PC-3 (cell line): Measurements from ENCODE around the gene TSGA10IP. TPM values are rescaled to one million over a fixed set of nuclear protein-coding genes. Genes with fewer than 3 reads are reported as not detected.
"Not testable (repeated sequence)": the region's sequence is repeated elsewhere in the genome, so short reads cannot be mapped to it uniquely, and the experiment has no call there.

Experiments used
- ATAC-seq: fragments of 200-7000 bp; cut with Tn5 transposase; 2 replicates; pipeline ENCODE4 v1.9.1; 2020; ENCODE audit warnings: mild to moderate bottlenecking, moderate library complexity
- BruUV-seq: library from RNA; stranded (reverse); fragments of 400-500 nt; replicated peaks from 2 replicates; lab custom pipeline; 2021; lab: Mats Ljungman, UMichigan
- CTCF ChIA-PET: fragments of 300-600 bp; sonication (Branson Sonifier 250); formaldehyde crosslinking; loops from one replicate; lab custom pipeline; 2022; ENCODE audit warnings: antibody characterized with exemption; lab: Charles Lee
- POLR2A ChIA-PET: fragments of 300-600 bp; sonication (Branson Sonifier 250); formaldehyde crosslinking; loops from one replicate; lab custom pipeline; 2022; ENCODE audit warnings: antibody characterized with exemption; ENCODE audit not compliant: unreplicated experiment; lab: Charles Lee
- DNase-seq: peaks from one replicate; pipeline ENCODE4 v3.0.0-alpha.2; 2015
- H2AFZ ChIP-seq: fragments of 300-600 bp; sonication (generic); 2 replicates; pipeline ENCODE4 v1.6.0; 2016; ENCODE audit warnings: antibody characterized with exemption, low read length
- H3F3A ChIP-seq: fragments of 300-600 bp; sonication (generic); one replicate; pipeline ENCODE4 v1.6.0; 2017; ENCODE audit warnings: antibody characterized with exemption, low read length, control low read depth, mild to moderate bottlenecking; ENCODE audit not compliant: unreplicated experiment
- H3K27ac ChIP-seq: fragments of 300-600 bp; sonication (generic); 2 replicates; pipeline ENCODE4 v1.5.1; 2016; ENCODE audit warnings: mild to moderate bottlenecking, low read length
- H3K27me3 ChIP-seq: fragments of 300-600 bp; sonication (generic); 2 replicates; pipeline ENCODE4 v1.6.1; 2016; ENCODE audit warnings: low read length, mixed read lengths
- H3K36me3 ChIP-seq: fragments of 300-600 bp; sonication (generic); 2 replicates; pipeline ENCODE4 v1.6.1; 2016; ENCODE audit warnings: low read depth, mixed run types, low read length, mixed read lengths
- H3K4me1 ChIP-seq: fragments of 300-600 bp; sonication (generic); 2 replicates; pipeline ENCODE4 v1.5.1; 2016; ENCODE audit warnings: low read length; ENCODE audit not compliant: insufficient read depth
- H3K4me2 ChIP-seq: fragments of 300-600 bp; sonication (generic); 2 replicates; pipeline ENCODE4 v1.6.0; 2016; ENCODE audit warnings: low read length
- H3K4me3 ChIP-seq: fragments of 300-600 bp; sonication (generic); 2 replicates; pipeline ENCODE4 v1.5.1; 2016; ENCODE audit warnings: mild to moderate bottlenecking, low read length, mixed read lengths
- H3K79me2 ChIP-seq: fragments of 300-600 bp; sonication (generic); 2 replicates; pipeline ENCODE4 v1.6.1; 2017; ENCODE audit warnings: low read length, mixed read lengths
- H3K9ac ChIP-seq: fragments of 300-600 bp; sonication (generic); 2 replicates; pipeline ENCODE4 v1.6.0; 2016; ENCODE audit warnings: mild to moderate bottlenecking, low read length
- H3K9me2 ChIP-seq: fragments of 300-600 bp; sonication (generic); replicated peaks from 2 replicates; pipeline ENCODE4 v1.6.1; 2016; ENCODE audit warnings: mixed run types, low read length, mixed read lengths
- H3K9me3 ChIP-seq: fragments of 300-600 bp; sonication (generic); 2 replicates; pipeline ENCODE4 v1.6.1; 2016; ENCODE audit warnings: low read length, mixed read lengths
- H4K20me1 ChIP-seq: fragments of 300-600 bp; sonication (generic); 2 replicates; pipeline ENCODE4 v1.6.1; 2016; ENCODE audit warnings: low read length, mixed read lengths
- EZH2 ChIP-seq: fragments of 300-600 bp; sonication (generic); IDR thresholded peaks from one replicate; pipeline ENCODE4 v1.6.1; 2017; ENCODE audit warnings: antibody characterized with exemption, mild to moderate bottlenecking, low read length; ENCODE audit not compliant: unreplicated experiment
- EZH2phosphoT487 ChIP-seq: fragments of 300-600 bp; sonication (generic); IDR thresholded peaks from 2 replicates; pipeline ENCODE4 v1.6.1; 2018; ENCODE audit warnings: mild to moderate bottlenecking, antibody characterized with exemption, low read length, borderline replicate concordance
- intact Hi-C: fragments of 100-400 bp; cut with micrococcal nuclease; formaldehyde crosslinking; loops from 2 replicates; pipeline ENCODE4 v1.9.0; 2023
- total RNA-seq: library from RNA; depleted of rRNA; stranded (reverse); fragments of >200 nt; gene quantifications from 2 replicates; pipeline ENCODE4 v1.2.3, GENCODE V29; 2014
- TF ChIP-seq, protein P1 (sequence below): fragments of 300-600 bp; sonication (generic); conservative IDR thresholded peaks from 2 replicates; pipeline ENCODE4 v1.5.1; 2017; ENCODE audit warnings: antibody characterized with exemption, low read depth, mild to moderate bottlenecking, low read length

TSGA10IP gene
- total RNA-seq, 1 experiment from 2014 or later, result not detected

DNA sequence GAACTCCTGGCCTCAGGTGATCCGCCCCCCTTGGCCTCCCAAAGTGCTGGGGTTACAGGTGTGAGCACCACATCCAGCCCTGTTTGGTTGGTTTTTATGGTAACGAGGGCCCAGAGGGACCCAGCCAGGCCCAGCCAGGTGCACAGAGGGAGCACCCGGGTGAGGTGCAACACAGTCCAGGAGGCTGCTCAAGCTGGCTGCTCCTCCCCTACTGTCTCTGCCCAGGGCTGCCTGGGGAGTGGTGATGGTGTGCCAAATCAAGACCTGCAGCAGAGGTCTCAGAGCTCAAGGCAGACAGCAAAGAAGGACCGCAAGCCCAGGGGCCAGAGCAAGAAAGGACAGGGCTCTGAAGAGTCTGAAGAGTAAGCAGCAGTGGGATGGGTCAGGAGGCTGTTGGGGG is 1.4 kb downstream of the TSGA10IP start:
- Histone ChIP-seq H3K27me3 (no peaks in the 10 kb centered on the region), H4K20me1 (no peaks in the 10 kb centered on the region), H3K4me2 (no peak overlapping the region), H2AFZ (no peak overlapping the region), H3F3A (no peaks in the 10 kb centered on the region), H3K79me2 (no peaks in the 10 kb centered on the region), H3K27ac (no peak overlapping the region), H3K9ac (no peak overlapping the region), H3K36me3 (no peaks in the 10 kb centered on the region), H3K9me2 (no peaks in the 10 kb centered on the region), H3K9me3 (no peaks in the 10 kb centered on the region), H3K4me3 (no peak overlapping the region), H3K4me1 (peaks cover 2% of the 10 kb centered on the region; the same call in 1 of the 2 replicates)
- no peak for DNase-seq
- ChIA-PET POLR2A (no interaction called here), CTCF (no interaction called here)
- ATAC-seq, result no peak
- BruUV-seq, result no TSS peak
- TF ChIP-seq EZH2 (no peak), EZH2phosphoT487 (no peak)
- intact Hi-C loops, result no loop called here

DNA sequence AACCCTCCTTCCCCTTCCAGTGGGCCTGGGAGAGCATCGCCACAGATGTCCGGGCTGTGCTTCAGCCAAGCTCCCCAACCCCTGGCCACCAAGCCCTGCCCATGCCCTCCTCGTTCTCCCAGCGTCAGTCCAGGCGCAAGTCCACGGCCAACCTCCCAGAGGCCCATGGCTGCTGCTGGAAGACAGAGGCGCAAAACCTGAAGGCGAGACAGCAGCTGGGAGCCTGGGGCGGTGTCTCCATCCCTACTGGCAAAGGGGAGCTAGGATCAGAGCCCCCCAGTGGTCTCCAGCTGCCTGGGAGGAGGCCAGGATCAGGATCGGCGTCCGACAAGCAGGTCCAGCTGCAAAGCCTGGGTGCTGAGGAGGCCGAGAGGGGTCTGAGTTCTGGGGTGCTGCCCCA is 1.9 kb downstream of the TSGA10IP start:
- DNase-seq (no peak), ATAC-seq (no peak)
- H3K4me1 ChIP-seq, result no peaks in the 10 kb centered on the region
- ChIA-PET POLR2A (no interaction called here), CTCF (no interaction called here)
- H3K4me3 ChIP-seq, result no peak overlapping the region
- no TSS peak for BruUV-seq
- no peak overlapping the region for H3K4me2 ChIP-seq
- H3K79me2 ChIP-seq, result no peaks in the 10 kb centered on the region
- no peaks in the 10 kb centered on the region for H3K27me3 ChIP-seq
- no peak overlapping the region for H3K27ac ChIP-seq
- no peaks in the 10 kb centered on the region for H3K9me3 ChIP-seq
- no peak overlapping the region for H2AFZ ChIP-seq
- TF ChIP-seq EZH2 (no peak), EZH2phosphoT487 (no peak)
- TF ChIP-seq, protein P1, sequence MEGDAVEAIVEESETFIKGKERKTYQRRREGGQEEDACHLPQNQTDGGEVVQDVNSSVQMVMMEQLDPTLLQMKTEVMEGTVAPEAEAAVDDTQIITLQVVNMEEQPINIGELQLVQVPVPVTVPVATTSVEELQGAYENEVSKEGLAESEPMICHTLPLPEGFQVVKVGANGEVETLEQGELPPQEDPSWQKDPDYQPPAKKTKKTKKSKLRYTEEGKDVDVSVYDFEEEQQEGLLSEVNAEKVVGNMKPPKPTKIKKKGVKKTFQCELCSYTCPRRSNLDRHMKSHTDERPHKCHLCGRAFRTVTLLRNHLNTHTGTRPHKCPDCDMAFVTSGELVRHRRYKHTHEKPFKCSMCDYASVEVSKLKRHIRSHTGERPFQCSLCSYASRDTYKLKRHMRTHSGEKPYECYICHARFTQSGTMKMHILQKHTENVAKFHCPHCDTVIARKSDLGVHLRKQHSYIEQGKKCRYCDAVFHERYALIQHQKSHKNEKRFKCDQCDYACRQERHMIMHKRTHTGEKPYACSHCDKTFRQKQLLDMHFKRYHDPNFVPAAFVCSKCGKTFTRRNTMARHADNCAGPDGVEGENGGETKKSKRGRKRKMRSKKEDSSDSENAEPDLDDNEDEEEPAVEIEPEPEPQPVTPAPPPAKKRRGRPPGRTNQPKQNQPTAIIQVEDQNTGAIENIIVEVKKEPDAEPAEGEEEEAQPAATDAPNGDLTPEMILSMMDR, result no peak
- no peaks in the 10 kb centered on the region for H3F3A ChIP-seq
- no peaks in the 10 kb centered on the region for H3K36me3 ChIP-seq
- intact Hi-C loops, result no loop called here
- no peaks in the 10 kb centered on the region for H3K9me2 ChIP-seq
- H4K20me1 ChIP-seq, result no peaks in the 10 kb centered on the region
- no peak overlapping the region for H3K9ac ChIP-seq

- Histone ChIP-seq H3K79me2 (no peaks in the 10 kb centered on the region), H3K9ac (no peak overlapping the region), H3K4me3 (no peak overlapping the region), H3K4me1 (no peaks in the 10 kb centered on the region), H3F3A (no peaks in the 10 kb centered on the region), H3K4me2 (no peak overlapping the region), H3K36me3 (no peaks in the 10 kb centered on the region), H2AFZ (no peak overlapping the region), H3K27ac (no peak overlapping the region), H3K27me3 (no peaks in the 10 kb centered on the region), H4K20me1 (no peaks in the 10 kb centered on the region), H3K9me2 (no peaks in the 10 kb centered on the region), H3K9me3 (no peaks in the 10 kb centered on the region)
- intact Hi-C loops, result no loop called here
- BruUV-seq, result no TSS peak
- ATAC-seq (no peak), DNase-seq (no peak)
- CTCF ChIA-PET, result no interaction called here
- POLR2A ChIA-PET, result no interaction called here
- no peak for TF ChIP-seq EZH2phosphoT487
- no peak for TF ChIP-seq EZH2
- TF ChIP-seq, protein P1, result no peak
These were observed 2.4 kb downstream of the TSGA10IP start for GRCh38 chr11:65947603-65948125.

DNA sequence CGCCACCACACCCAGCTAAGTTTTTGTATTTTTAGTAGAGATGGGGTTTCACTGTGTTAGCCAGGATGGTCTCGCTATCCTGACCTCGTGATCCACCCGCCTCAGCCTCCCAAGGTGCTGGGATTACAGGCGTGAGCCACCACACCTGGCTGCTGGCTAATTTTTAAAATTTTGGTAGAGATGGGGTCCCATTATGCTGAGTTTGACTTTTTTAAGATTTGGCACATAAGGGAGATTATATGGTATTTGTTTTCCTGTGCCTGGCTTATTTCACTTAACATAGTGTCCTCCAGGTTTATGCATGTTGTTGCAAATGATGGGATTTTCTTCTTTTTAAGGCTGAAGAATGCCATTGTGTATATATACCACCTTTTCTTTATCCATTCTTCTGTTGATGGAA is 5.4 kb downstream of the TSGA10IP start:
- H3K27me3 ChIP-seq, H3K27ac ChIP-seq, ATAC-seq, H3K4me2 ChIP-seq, H4K20me1 ChIP-seq, DNase-seq, H2AFZ ChIP-seq, BruUV-seq, H3K9me2 ChIP-seq, CTCF ChIA-PET, H3K9ac ChIP-seq, H3K79me2 ChIP-seq, H3K4me3 ChIP-seq, POLR2A ChIA-PET, H3K9me3 ChIP-seq, H3F3A ChIP-seq, H3K4me1 ChIP-seq, intact Hi-C loops, H3K36me3 ChIP-seq: not testable (repeated sequence)

DNA sequence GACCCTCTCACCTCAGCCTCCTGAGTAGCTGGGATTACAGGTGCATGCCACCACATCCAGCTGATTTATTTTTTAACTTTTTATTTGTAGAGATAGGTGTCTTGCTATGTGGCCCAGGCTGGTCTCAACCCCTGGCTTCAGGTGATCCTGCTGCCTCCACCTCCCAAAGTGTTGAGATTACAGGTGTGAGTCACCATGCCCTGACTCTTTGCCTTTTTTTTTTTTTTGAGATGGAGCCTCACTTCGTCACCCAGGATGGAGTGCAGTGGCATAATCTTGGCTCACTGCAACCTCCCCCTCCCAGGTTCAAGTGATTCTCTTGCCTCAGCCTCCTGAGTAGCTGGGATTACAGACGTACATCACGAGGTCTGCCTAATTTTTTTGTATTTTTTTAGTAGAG is 6.4 kb downstream of the TSGA10IP start:
- POLR2A ChIA-PET, intact Hi-C loops: not testable (repeated sequence)

More for the DNA sequence above, 6.4 kb downstream of the TSGA10IP start:
- H3K4me1 ChIP-seq, H2AFZ ChIP-seq, H3K4me3 ChIP-seq, DNase-seq, BruUV-seq, H4K20me1 ChIP-seq, H3K4me2 ChIP-seq, H3F3A ChIP-seq, H3K9ac ChIP-seq, ATAC-seq, H3K27ac ChIP-seq, H3K9me3 ChIP-seq, H3K36me3 ChIP-seq, H3K79me2 ChIP-seq, H3K9me2 ChIP-seq, H3K27me3 ChIP-seq: not testable (repeated sequence)
- CTCF ChIA-PET, result interaction anchor here (0.5 kb wide), 1 partner anchor 90 kb away, joined by 5 read pairs; no protein-coding TSS in a partner anchor
